SKM-1 (cell line): ENCODE measurements around the gene GAREM1.
"Not testable (repeated sequence)": the region's sequence is repeated elsewhere in the genome, so short reads cannot be mapped to it uniquely, and the experiment has no call there.

Experiments
- DNase-seq: peaks from one replicate; lab custom pipeline; 2025; ENCODE audit not compliant: unreplicated experiment; lab: John Stamatoyannopoulos, UW

The GAREM1 gene

GRCh38 chr18:32259553-32259952 lies 211.1 kb downstream of the GAREM1 start:
- DNase-seq = no peak

- no peak for DNase-seq
Measured at GRCh38 chr18:32258558-32259204, 212.0 kb downstream of the GAREM1 start.

GRCh38 chr18:32258148-32258547 lies 212.5 kb downstream of the GAREM1 start:
- no peak for DNase-seq

- DNase-seq = no peak
Measured at GRCh38 chr18:32257084-32257785, 213.4 kb downstream of the GAREM1 start.

- DNase-seq = no peak
Measured at GRCh38 chr18:32255570-32255969, 215.1 kb downstream of the GAREM1 start.

- DNase-seq = no peak
Measured at GRCh38 chr18:32252141-32252860, 218.4 kb downstream of the GAREM1 start.

GRCh38 chr18:32251466-32251865 lies 219.2 kb downstream of the GAREM1 start:
- DNase-seq = no peak

- DNase-seq = no peak
Measured at GRCh38 chr18:32249147-32249929, 221.3 kb downstream of the GAREM1 start.

- DNase-seq = no peak
Measured at GRCh38 chr18:32244881-32245280, 225.8 kb downstream of the GAREM1 start.

GRCh38 chr18:32243358-32243757 lies 227.3 kb downstream of the GAREM1 start:
- no peak for DNase-seq

- DNase-seq = no peak
Measured at GRCh38 chr18:32242395-32242794, 228.3 kb downstream of the GAREM1 start.

GRCh38 chr18:32238635-32239268 lies 231.9 kb downstream of the GAREM1 start:
- no peak for DNase-seq

- DNase-seq = no peak
Measured at GRCh38 chr18:32237049-32237448, 233.6 kb downstream of the GAREM1 start.

- not testable (repeated sequence) for DNase-seq
Measured at GRCh38 chr18:32233348-32233747, 237.3 kb downstream of the GAREM1 start.

- no peak for DNase-seq
Measured at GRCh38 chr18:32219431-32220018, 251.2 kb downstream of the GAREM1 start.

GRCh38 chr18:32216390-32216789 lies 254.3 kb downstream of the GAREM1 start:
- DNase-seq = no peak

- DNase-seq = no peak
Measured at GRCh38 chr18:32213693-32214092, 257.0 kb downstream of the GAREM1 start.
